K562 (cell line): ENCODE results near the gene JUNB. TPM values are rescaled to one million over a fixed set of nuclear protein-coding genes. Genes with fewer than 3 reads are reported as not detected.

Experiments used
- ADNP ChIP-seq: fragments of 200-800 bp; sonication (Bioruptor generic); IDR thresholded peaks from 2 replicates; pipeline ENCODE4 v1.6.1; 2016; ENCODE audit warnings: missing genetic modification characterization, missing compliant biosample characterization
- E4F1 ChIP-seq: fragments of 250-450 bp; sonication (Bioruptor Pico); IDR thresholded peaks from 2 replicates; pipeline ENCODE4 v1.5.0; 2021; ENCODE audit warnings: mild to moderate bottlenecking, borderline replicate concordance
- EZH2 ChIP-seq: IDR thresholded peaks from 2 replicates; pipeline ENCODE4 v1.6.1; 2012; ENCODE audit warnings: low read depth, mild to moderate bottlenecking, inconsistent platforms, low read length, borderline replicate concordance
- FOSL1 ChIP-seq: fragments of 200-800 bp; sonication (Bioruptor generic); conservative IDR thresholded peaks from 2 replicates; pipeline ENCODE4 v1.6.1; 2016; ENCODE audit warnings: missing genetic modification characterization, missing compliant biosample characterization
- FOXJ3 ChIP-seq: sonication (generic); formaldehyde crosslinking; IDR thresholded peaks from 2 replicates; pipeline ENCODE4 v1.4.0; 2020; ENCODE audit warnings: mild to moderate bottlenecking, missing genetic modification reagents
- GATA2 ChIP-seq: sonication (generic); formaldehyde crosslinking; IDR thresholded peaks from 2 replicates; pipeline ENCODE4 v1.4.0; 2020; ENCODE audit warnings: mild to moderate bottlenecking, missing genetic modification reagents
- HIVEP1 ChIP-seq: fragments of 250-450 bp; sonication (Bioruptor Pico); IDR thresholded peaks from 2 replicates; pipeline ENCODE4 v1.4.0; 2020; ENCODE audit warnings: mild to moderate bottlenecking
- HMGN3 ChIP-seq: IDR thresholded peaks from 2 replicates; pipeline ENCODE4 v1.6.1; 2011; ENCODE audit warnings: borderline replicate concordance, low read depth, mild to moderate bottlenecking, mixed read lengths, low read length; ENCODE audit not compliant: insufficient read length; ENCODE audit errors: extremely low read depth
- L3MBTL2 ChIP-seq: fragments of 450-650 bp; IDR thresholded peaks from 2 replicates; pipeline ENCODE4 v1.6.1; 2016; ENCODE audit warnings: mild to moderate bottlenecking, moderate library complexity
- MAFG ChIP-seq: fragments of 450-650 bp; conservative IDR thresholded peaks from 2 replicates; pipeline ENCODE4 v1.6.1; 2016; ENCODE audit warnings: missing genetic modification characterization, missing compliant biosample characterization
- MECOM ChIP-seq: fragments of 250-450 bp; sonication (Bioruptor Pico); IDR thresholded peaks from 2 replicates; pipeline ENCODE4 v1.8.0; 2022; ENCODE audit warnings: inconsistent platforms
- MXD1 ChIP-seq: fragments of 250-450 bp; sonication (Bioruptor Pico); IDR thresholded peaks from 2 replicates; pipeline ENCODE4 v1.8.0; 2021; ENCODE audit warnings: borderline replicate concordance, mild to moderate bottlenecking, moderate library complexity; ENCODE audit not compliant: poor library complexity, severe bottlenecking
- NELFE ChIP-seq: IDR thresholded peaks from 2 replicates; pipeline ENCODE4 v1.6.1; 2011; ENCODE audit warnings: mild to moderate bottlenecking; ENCODE audit not compliant: insufficient read depth, insufficient read length
- NFIX ChIP-seq: fragments of 250-450 bp; sonication (Bioruptor Pico); IDR thresholded peaks from 2 replicates; pipeline ENCODE4 v1.4.0; 2020; ENCODE audit warnings: low read depth, mild to moderate bottlenecking, moderate library complexity
- PTTG1 ChIP-seq: fragments of 450-650 bp; IDR thresholded peaks from 2 replicates; pipeline ENCODE4 v1.6.1; 2016; ENCODE audit warnings: low read depth, mild to moderate bottlenecking, missing genetic modification characterization, missing compliant biosample characterization
- RFX1 ChIP-seq: fragments of 450-650 bp; IDR thresholded peaks from 2 replicates; pipeline ENCODE4 v1.6.1; 2016; ENCODE audit warnings: mild to moderate bottlenecking, moderate library complexity
- SIN3B ChIP-seq: fragments of 450-650 bp; IDR thresholded peaks from 2 replicates; pipeline ENCODE4 v1.6.1; 2017; ENCODE audit warnings: low read depth, mild to moderate bottlenecking, moderate library complexity
- SMARCA4 ChIP-seq: fragments of 450-650 bp; IDR thresholded peaks from 2 replicates; pipeline ENCODE4 v1.6.1; 2016
- TAF1 ChIP-seq: IDR thresholded peaks from 2 replicates; pipeline ENCODE4 v1.6.1; 2011; ENCODE audit warnings: mild to moderate bottlenecking, low read length, moderate library complexity; ENCODE audit not compliant: insufficient read depth, control insufficient read depth, severe bottlenecking; ENCODE audit errors: extremely low read depth
- ZBTB17 ChIP-seq: fragments of 450-650 bp; formaldehyde crosslinking; IDR thresholded peaks from 2 replicates; pipeline ENCODE4 v1.4.0; 2020; ENCODE audit warnings: mild to moderate bottlenecking
- ZC3H4 ChIP-seq: sonication (generic); formaldehyde crosslinking; IDR thresholded peaks from 2 replicates; pipeline ENCODE4 v1.9.0; 2021; ENCODE audit warnings: missing genetic modification reagents, borderline replicate concordance
- ZNF277 ChIP-seq: fragments of 250-450 bp; sonication (Bioruptor Pico); IDR thresholded peaks from 2 replicates; pipeline ENCODE4 v1.8.0; 2022; ENCODE audit warnings: inconsistent platforms, mild to moderate bottlenecking, moderate library complexity, borderline replicate concordance
- ZNF398 ChIP-seq: fragments of 250-450 bp; sonication (Bioruptor Pico); IDR thresholded peaks from 2 replicates; pipeline ENCODE4 v1.8.0; 2021; ENCODE audit warnings: moderate library complexity, mild to moderate bottlenecking, inconsistent platforms
- ZNF780A ChIP-seq: fragments of 250-450 bp; sonication (Bioruptor Pico); IDR thresholded peaks from 2 replicates; pipeline ENCODE4 v1.5.0; 2021; ENCODE audit warnings: mild to moderate bottlenecking
- polyA plus RNA-seq, 8 experiments: library from polyadenylated mRNA; depleted of rRNA in 4 of 8; stranded (reverse) in 5 of 8; unstranded in 3 of 8; fragments of >200 nt; fragmentation: Nextera tagmentation in 2 of 8; fragmentation: Illumina TruSeq in 1 of 8; extraction: Ambion mirVana in 2 of 8; extraction: Trizol in 1 of 8; gene quantifications; 2 replicates each; pipeline versions ENCODE4 v1.2.1 to v1.2.3, GENCODE V29; 2011 to 2014; ENCODE audit warnings: inconsistent platforms in 1 of 8, missing spikeins in 1 of 8
- total RNA-seq, 7 experiments: library from RNA; depleted of rRNA in 6 of 7; stranded (reverse); fragments of >200 nt in 6 of 7; fragmentation: Illumina TruSeq in 2 of 7; extraction: Trizol in 2 of 7; gene quantifications; 2 replicates each; pipeline versions ENCODE4 v1.2.1 to v1.2.3, GENCODE V29; 2011 to 2021; ENCODE audit warnings: low replicate concordance in 1 of 7

Gene JUNB
- total and polyA plus RNA-seq, 9 of the 15 experiments (the other 6 are each of a cell fraction or from before 2014, with no cell fraction given) = 0.23 to 88.1 (median 13.1) TPM

GRCh38 chr19:12757544-12758274, 33.6 kb upstream of the JUNB start (continued):
- TF ChIP-seq E4F1 (CRISPR knock-in tag) (no peak), FOSL1 (no peak), MXD1 (CRISPR knock-in tag) (no peak), ZNF398 (CRISPR knock-in tag) (no peak), ZBTB17 (no peak), HMGN3 (peak; percentile 64), TAF1 (no peak), L3MBTL2 (peak; percentile 59), ZNF277 (CRISPR knock-in tag) (no peak), PTTG1 (tag) (no peak), GATA2 (CRISPR knock-in tag) (no peak), ZNF780A (no peak), MAFG (tag) (no peak), NELFE (no peak), SIN3B (no peak), FOXJ3 (no peak), EZH2 (no peak), ZC3H4 (CRISPR knock-in tag) (no peak), SMARCA4 (no peak), ADNP (no peak), HIVEP1 (CRISPR knock-in tag) (no peak), RFX1 (no peak), NFIX (CRISPR knock-in tag) (no peak), MECOM (no peak)
